H1 (cell line): Measurements from ENCODE around the gene VSIR. TPM values are rescaled to one million over a fixed set of nuclear protein-coding genes. Genes with fewer than 3 reads are reported as not detected.

Source experiments
- HDAC2 ChIP-seq, 2 experiments: fragments of 300-600 bp in 1 of 2; sonication (generic) in 1 of 2; IDR thresholded peaks; 2 replicates each; pipeline ENCODE4 v1.6.1; 2011 to 2012; ENCODE audit warnings: low read depth in 2 of 2, low read length in 2 of 2, mild to moderate bottlenecking in 2 of 2, moderate library complexity in 2 of 2, borderline replicate concordance in 1 of 2, inconsistent platforms in 1 of 2
- HDAC6 ChIP-seq: IDR thresholded peaks from one replicate; pipeline ENCODE4 v1.7.1; 2012; ENCODE audit warnings: low read depth, mild to moderate bottlenecking, inconsistent platforms, low read length, moderate library complexity
- NRF1 ChIP-seq: IDR thresholded peaks from 2 replicates; pipeline ENCODE4 v1.6.1; 2011; ENCODE audit warnings: mild to moderate bottlenecking, low read depth, low read length, improper control_type of control experiment
- TBP ChIP-seq: IDR thresholded peaks from 2 replicates; pipeline ENCODE4 v1.6.1; 2011; ENCODE audit warnings: low read depth, low read length, improper control_type of control experiment
- YY1 ChIP-seq: IDR thresholded peaks from 2 replicates; pipeline ENCODE4 v1.6.1; 2011; ENCODE audit warnings: low read depth, mild to moderate bottlenecking, low read length
- polyA plus RNA-seq, 7 experiments: library from polyadenylated mRNA; depleted of rRNA in 3 of 7; stranded (reverse) in 5 of 7; unstranded in 2 of 7; fragments of >200 nt in 5 of 7; fragments of 200-250 nt in 2 of 7; gene quantifications; 1 replicate in 5 of 7; 2 replicates in 1 of 7; 4 replicates in 1 of 7; pipeline versions ENCODE4 v1.2.1 to v1.2.3, GENCODE V29; 2011 to 2013; ENCODE audit warnings: missing spikeins in 2 of 7, mixed read lengths in 2 of 7
- total RNA-seq: library from RNA; stranded (reverse); fragmentation: NEBNext Ultra II Directional; extraction: Animal tissue kit (Norgen Biotek cat#: 25700); gene quantifications from 2 replicates; pipeline ENCODE4 v1.2.1, GENCODE V29; 2021
- TF ChIP-seq, protein P1 (sequence below): fragments of 300-600 bp; sonication (generic); IDR thresholded peaks from 2 replicates; pipeline ENCODE4 v1.7.1; 2012; ENCODE audit warnings: low read length, moderate library complexity, mild to moderate bottlenecking, inconsistent platforms; ENCODE audit not compliant: insufficient replicate concordance
- TF ChIP-seq, protein P2 (sequence below): IDR thresholded peaks from 2 replicates; pipeline ENCODE4 v1.6.1; 2011; ENCODE audit warnings: low read length, improper control_type of control experiment
- TF ChIP-seq, protein P3 (sequence below), 3 experiments: IDR thresholded peaks; 1 replicate in 2 of 3; 2 replicates in 1 of 3; pipeline versions ENCODE4 v1.5.1 to v1.6.1; 2011; ENCODE audit warnings: low read length in 3 of 3, mild to moderate bottlenecking in 3 of 3, inconsistent platforms in 2 of 3, low read depth in 1 of 3, moderate library complexity in 1 of 3; ENCODE audit not compliant: insufficient read depth in 1 of 3; ENCODE audit errors: control extremely low read depth in 1 of 3

The VSIR gene
- total and polyA plus RNA-seq, 2 of the 8 experiments (the other 6 are each of a cell fraction or from before 2014, with no cell fraction given) = 0.33 TPM; not detected in 1

DNA sequence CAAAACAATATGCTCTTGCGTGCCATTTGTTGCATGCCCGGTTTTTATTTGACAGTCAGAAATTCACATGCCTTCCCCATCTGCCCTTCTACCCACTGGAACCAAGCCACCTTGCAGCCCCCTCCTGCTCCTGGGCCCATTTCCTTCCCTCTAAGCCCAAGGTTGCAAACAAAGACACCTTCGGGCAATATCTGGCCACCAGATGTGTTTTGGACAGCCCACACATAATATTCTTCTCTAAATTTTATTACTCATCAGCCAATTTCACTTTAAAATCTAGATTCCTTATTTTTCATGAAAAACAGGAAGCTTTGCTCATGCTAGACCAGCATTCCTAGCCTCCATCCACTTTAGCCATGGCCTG lies 35.5 kb downstream of the VSIR start (continued):
- TF ChIP-seq, protein P1, sequence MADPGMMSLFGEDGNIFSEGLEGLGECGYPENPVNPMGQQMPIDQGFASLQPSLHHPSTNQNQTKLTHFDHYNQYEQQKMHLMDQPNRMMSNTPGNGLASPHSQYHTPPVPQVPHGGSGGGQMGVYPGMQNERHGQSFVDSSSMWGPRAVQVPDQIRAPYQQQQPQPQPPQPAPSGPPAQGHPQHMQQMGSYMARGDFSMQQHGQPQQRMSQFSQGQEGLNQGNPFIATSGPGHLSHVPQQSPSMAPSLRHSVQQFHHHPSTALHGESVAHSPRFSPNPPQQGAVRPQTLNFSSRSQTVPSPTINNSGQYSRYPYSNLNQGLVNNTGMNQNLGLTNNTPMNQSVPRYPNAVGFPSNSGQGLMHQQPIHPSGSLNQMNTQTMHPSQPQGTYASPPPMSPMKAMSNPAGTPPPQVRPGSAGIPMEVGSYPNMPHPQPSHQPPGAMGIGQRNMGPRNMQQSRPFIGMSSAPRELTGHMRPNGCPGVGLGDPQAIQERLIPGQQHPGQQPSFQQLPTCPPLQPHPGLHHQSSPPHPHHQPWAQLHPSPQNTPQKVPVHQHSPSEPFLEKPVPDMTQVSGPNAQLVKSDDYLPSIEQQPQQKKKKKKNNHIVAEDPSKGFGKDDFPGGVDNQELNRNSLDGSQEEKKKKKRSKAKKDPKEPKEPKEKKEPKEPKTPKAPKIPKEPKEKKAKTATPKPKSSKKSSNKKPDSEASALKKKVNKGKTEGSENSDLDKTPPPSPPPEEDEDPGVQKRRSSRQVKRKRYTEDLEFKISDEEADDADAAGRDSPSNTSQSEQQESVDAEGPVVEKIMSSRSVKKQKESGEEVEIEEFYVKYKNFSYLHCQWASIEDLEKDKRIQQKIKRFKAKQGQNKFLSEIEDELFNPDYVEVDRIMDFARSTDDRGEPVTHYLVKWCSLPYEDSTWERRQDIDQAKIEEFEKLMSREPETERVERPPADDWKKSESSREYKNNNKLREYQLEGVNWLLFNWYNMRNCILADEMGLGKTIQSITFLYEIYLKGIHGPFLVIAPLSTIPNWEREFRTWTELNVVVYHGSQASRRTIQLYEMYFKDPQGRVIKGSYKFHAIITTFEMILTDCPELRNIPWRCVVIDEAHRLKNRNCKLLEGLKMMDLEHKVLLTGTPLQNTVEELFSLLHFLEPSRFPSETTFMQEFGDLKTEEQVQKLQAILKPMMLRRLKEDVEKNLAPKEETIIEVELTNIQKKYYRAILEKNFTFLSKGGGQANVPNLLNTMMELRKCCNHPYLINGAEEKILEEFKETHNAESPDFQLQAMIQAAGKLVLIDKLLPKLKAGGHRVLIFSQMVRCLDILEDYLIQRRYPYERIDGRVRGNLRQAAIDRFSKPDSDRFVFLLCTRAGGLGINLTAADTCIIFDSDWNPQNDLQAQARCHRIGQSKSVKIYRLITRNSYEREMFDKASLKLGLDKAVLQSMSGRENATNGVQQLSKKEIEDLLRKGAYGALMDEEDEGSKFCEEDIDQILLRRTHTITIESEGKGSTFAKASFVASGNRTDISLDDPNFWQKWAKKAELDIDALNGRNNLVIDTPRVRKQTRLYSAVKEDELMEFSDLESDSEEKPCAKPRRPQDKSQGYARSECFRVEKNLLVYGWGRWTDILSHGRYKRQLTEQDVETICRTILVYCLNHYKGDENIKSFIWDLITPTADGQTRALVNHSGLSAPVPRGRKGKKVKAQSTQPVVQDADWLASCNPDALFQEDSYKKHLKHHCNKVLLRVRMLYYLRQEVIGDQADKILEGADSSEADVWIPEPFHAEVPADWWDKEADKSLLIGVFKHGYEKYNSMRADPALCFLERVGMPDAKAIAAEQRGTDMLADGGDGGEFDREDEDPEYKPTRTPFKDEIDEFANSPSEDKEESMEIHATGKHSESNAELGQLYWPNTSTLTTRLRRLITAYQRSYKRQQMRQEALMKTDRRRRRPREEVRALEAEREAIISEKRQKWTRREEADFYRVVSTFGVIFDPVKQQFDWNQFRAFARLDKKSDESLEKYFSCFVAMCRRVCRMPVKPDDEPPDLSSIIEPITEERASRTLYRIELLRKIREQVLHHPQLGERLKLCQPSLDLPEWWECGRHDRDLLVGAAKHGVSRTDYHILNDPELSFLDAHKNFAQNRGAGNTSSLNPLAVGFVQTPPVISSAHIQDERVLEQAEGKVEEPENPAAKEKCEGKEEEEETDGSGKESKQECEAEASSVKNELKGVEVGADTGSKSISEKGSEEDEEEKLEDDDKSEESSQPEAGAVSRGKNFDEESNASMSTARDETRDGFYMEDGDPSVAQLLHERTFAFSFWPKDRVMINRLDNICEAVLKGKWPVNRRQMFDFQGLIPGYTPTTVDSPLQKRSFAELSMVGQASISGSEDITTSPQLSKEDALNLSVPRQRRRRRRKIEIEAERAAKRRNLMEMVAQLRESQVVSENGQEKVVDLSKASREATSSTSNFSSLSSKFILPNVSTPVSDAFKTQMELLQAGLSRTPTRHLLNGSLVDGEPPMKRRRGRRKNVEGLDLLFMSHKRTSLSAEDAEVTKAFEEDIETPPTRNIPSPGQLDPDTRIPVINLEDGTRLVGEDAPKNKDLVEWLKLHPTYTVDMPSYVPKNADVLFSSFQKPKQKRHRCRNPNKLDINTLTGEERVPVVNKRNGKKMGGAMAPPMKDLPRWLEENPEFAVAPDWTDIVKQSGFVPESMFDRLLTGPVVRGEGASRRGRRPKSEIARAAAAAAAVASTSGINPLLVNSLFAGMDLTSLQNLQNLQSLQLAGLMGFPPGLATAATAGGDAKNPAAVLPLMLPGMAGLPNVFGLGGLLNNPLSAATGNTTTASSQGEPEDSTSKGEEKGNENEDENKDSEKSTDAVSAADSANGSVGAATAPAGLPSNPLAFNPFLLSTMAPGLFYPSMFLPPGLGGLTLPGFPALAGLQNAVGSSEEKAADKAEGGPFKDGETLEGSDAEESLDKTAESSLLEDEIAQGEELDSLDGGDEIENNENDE = no peak
- TF ChIP-seq HDAC6 (no peak), HDAC2 (IDR thresholded peaks at IDR 0.05; ENCODE audit: borderline replicate concordance in 1 of 2, low read depth in 2 of 2, low read length in 2 of 2) (no peak), NRF1 (no peak), TBP (no peak), YY1 (no peak)
- TF ChIP-seq, protein P2, sequence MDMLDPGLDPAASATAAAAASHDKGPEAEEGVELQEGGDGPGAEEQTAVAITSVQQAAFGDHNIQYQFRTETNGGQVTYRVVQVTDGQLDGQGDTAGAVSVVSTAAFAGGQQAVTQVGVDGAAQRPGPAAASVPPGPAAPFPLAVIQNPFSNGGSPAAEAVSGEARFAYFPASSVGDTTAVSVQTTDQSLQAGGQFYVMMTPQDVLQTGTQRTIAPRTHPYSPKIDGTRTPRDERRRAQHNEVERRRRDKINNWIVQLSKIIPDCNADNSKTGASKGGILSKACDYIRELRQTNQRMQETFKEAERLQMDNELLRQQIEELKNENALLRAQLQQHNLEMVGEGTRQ = no peak
- TF ChIP-seq, protein P3, sequence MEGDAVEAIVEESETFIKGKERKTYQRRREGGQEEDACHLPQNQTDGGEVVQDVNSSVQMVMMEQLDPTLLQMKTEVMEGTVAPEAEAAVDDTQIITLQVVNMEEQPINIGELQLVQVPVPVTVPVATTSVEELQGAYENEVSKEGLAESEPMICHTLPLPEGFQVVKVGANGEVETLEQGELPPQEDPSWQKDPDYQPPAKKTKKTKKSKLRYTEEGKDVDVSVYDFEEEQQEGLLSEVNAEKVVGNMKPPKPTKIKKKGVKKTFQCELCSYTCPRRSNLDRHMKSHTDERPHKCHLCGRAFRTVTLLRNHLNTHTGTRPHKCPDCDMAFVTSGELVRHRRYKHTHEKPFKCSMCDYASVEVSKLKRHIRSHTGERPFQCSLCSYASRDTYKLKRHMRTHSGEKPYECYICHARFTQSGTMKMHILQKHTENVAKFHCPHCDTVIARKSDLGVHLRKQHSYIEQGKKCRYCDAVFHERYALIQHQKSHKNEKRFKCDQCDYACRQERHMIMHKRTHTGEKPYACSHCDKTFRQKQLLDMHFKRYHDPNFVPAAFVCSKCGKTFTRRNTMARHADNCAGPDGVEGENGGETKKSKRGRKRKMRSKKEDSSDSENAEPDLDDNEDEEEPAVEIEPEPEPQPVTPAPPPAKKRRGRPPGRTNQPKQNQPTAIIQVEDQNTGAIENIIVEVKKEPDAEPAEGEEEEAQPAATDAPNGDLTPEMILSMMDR (IDR thresholded peaks at IDR 0.05; ENCODE audit: control extremely low read depth in 1 of 3, insufficient read depth in 1 of 3, low read depth in 1 of 3, low read length in 3 of 3) = no peak
- TF ChIP-seq, all 59 proteins: peak for 0
